Smooth muscle cell (in vitro differentiated cells): ENCODE results near the gene TMEM151B. TPM values are rescaled to one million over a fixed set of nuclear protein-coding genes. Genes with fewer than 3 reads are reported as not detected.
A peak's percentile ranks its signal among the peaks of the same experiment; 100 is the strongest.

Experiments used
- DNase-seq: peaks from one replicate; lab custom pipeline; 2025; ENCODE audit not compliant: unreplicated experiment; lab: John Stamatoyannopoulos, UW
- H2AFZ ChIP-seq: fragments of 200-600 bp; sonication (generic); 2 replicates; pipeline ENCODE4 v1.6.0; 2016; ENCODE audit warnings: antibody characterized with exemption, low read depth, mild to moderate bottlenecking
- H3F3A ChIP-seq: fragments of 200-600 bp; sonication (generic); 2 replicates; pipeline ENCODE4 v1.6.0; 2017; ENCODE audit warnings: antibody characterized with exemption, low read depth
- H3K27ac ChIP-seq: fragments of 200-600 bp; sonication (generic); 2 replicates; pipeline ENCODE4 v1.5.1; 2016; ENCODE audit warnings: low read depth, mild to moderate bottlenecking
- H3K27me3 ChIP-seq: fragments of 200-600 bp; sonication (generic); 2 replicates; pipeline ENCODE4 v1.6.1; 2016; ENCODE audit warnings: low read depth, mild to moderate bottlenecking
- H3K36me3 ChIP-seq: fragments of 200-600 bp; sonication (generic); 2 replicates; pipeline ENCODE4 v1.5.1; 2016; ENCODE audit warnings: low read depth
- H3K4me1 ChIP-seq: fragments of 200-600 bp; sonication (generic); 2 replicates; pipeline ENCODE4 v1.5.1; 2016; ENCODE audit warnings: low read depth
- H3K4me2 ChIP-seq: fragments of 200-600 bp; sonication (generic); 2 replicates; pipeline ENCODE4 v1.6.0; 2016; ENCODE audit warnings: mild to moderate bottlenecking
- H3K4me3 ChIP-seq: fragments of 200-600 bp; sonication (generic); 2 replicates; pipeline ENCODE4 v1.5.1; 2016; ENCODE audit warnings: mild to moderate bottlenecking
- H3K79me2 ChIP-seq: fragments of 200-600 bp; sonication (generic); 2 replicates; pipeline ENCODE4 v1.6.0; 2016; ENCODE audit warnings: low read depth, mild to moderate bottlenecking
- H3K9ac ChIP-seq: fragments of 200-600 bp; sonication (generic); 2 replicates; pipeline ENCODE4 v1.6.0; 2016; ENCODE audit warnings: low read depth
- H3K9me3 ChIP-seq: fragments of 200-600 bp; sonication (generic); replicated peaks from 2 replicates; pipeline ENCODE4 v1.5.1; 2016; ENCODE audit warnings: low read depth
- H4K20me1 ChIP-seq: fragments of 200-600 bp; sonication (generic); 2 replicates; pipeline ENCODE4 v1.6.0; 2016; ENCODE audit warnings: low read depth
- CTCF ChIP-seq: fragments of 200-600 bp; sonication (generic); IDR thresholded peaks from 2 replicates; pipeline ENCODE4 v1.5.1; 2017; ENCODE audit warnings: borderline replicate concordance, mild to moderate bottlenecking, antibody characterized with exemption; ENCODE audit not compliant: insufficient read depth, poor library complexity, severe bottlenecking
- WGBS: methylation state at CpG from one replicate; pipeline ENCODE4 v1.1.7; 2016; ENCODE audit warnings: low lambda C conversion rate; 5-methylcytosine and 5-hydroxymethylcytosine counted together
- polyA plus RNA-seq: library from polyadenylated mRNA; unstranded; fragments of >200 nt; fragmentation: Nextera tagmentation; extraction: Ambion mirVana; gene quantifications from 2 replicates; pipeline ENCODE4 v1.2.1, GENCODE V29; 2016
- total RNA-seq: library from RNA; depleted of rRNA; stranded (reverse); fragments of >200 nt; gene quantifications from 2 replicates; pipeline ENCODE4 v1.2.3, GENCODE V29; 2014

TMEM151B gene
- total and polyA plus RNA-seq, 2 experiments from 2014 or later = not detected

- Histone ChIP-seq H4K20me1 (no peaks in the 10 kb centered on the region), H3K79me2 (no peaks in the 10 kb centered on the region), H3K27me3 (no peaks in the 10 kb centered on the region), H3K9ac (peak overlapping the region; percentile 94), H2AFZ (peak overlapping the region; percentile 71), H3K4me2 (peak overlapping the region; percentile 90), H3K9me3 (no peaks in the 10 kb centered on the region), H3K36me3 (no peaks in the 10 kb centered on the region), H3F3A (no peaks in the 10 kb centered on the region), H3K4me3 (peak overlapping the region; percentile 67), H3K27ac (peak overlapping the region; percentile 95), H3K4me1 (peaks cover 11% of the 10 kb centered on the region)
- DNase-seq = peak; percentile 65
- no peak for TF ChIP-seq CTCF
- WGBS = 42% methylated on average over 22 of the region's 22 CpGs
Observed at GRCh38 chr6:44237021-44237812, 33.0 kb upstream of the TMEM151B start.

- Histone ChIP-seq H2AFZ (peak overlapping the region; percentile 71), H4K20me1 (no peaks in the 10 kb centered on the region), H3K9ac (peak overlapping the region; percentile 94), H3K9me3 (no peaks in the 10 kb centered on the region), H3K4me1 (peaks cover 11% of the 10 kb centered on the region), H3K4me3 (peak overlapping the region; percentile 67), H3K36me3 (no peaks in the 10 kb centered on the region), H3K27ac (peak overlapping the region; percentile 95), H3K79me2 (no peaks in the 10 kb centered on the region), H3F3A (no peaks in the 10 kb centered on the region), H3K4me2 (peak overlapping the region; percentile 90), H3K27me3 (no peaks in the 10 kb centered on the region)
- 1% methylated on average over 32 of the region's 42 CpGs for WGBS
- TF ChIP-seq CTCF = peak; percentile 99
- peak; percentile 67 for DNase-seq
Observed at GRCh38 chr6:44237813-44238433, 32.3 kb upstream of the TMEM151B start.

GRCh38 chr6:44238687-44239350 lies 31.4 kb upstream of the TMEM151B start:
- TF ChIP-seq CTCF = no peak
- Histone ChIP-seq H3K9ac (peak overlapping the region; percentile 94), H3K4me3 (no peak overlapping the region), H3K36me3 (no peaks in the 10 kb centered on the region), H4K20me1 (no peaks in the 10 kb centered on the region), H3F3A (no peaks in the 10 kb centered on the region), H3K79me2 (no peaks in the 10 kb centered on the region), H3K4me1 (peaks cover 11% of the 10 kb centered on the region), H3K9me3 (no peaks in the 10 kb centered on the region), H3K27me3 (no peaks in the 10 kb centered on the region), H3K4me2 (no peak overlapping the region), H2AFZ (no peak overlapping the region), H3K27ac (peak overlapping the region; percentile 95)
- no peak for DNase-seq
- WGBS = 87% methylated on average over 7 of the region's 7 CpGs
